Measurements from ENCODE around the gene ZNF23.
"Not testable (repeated sequence)": the region's sequence is repeated elsewhere in the genome, so short reads cannot be mapped to it uniquely, and the experiment has no call there.

Gene ZNF23

DNA sequence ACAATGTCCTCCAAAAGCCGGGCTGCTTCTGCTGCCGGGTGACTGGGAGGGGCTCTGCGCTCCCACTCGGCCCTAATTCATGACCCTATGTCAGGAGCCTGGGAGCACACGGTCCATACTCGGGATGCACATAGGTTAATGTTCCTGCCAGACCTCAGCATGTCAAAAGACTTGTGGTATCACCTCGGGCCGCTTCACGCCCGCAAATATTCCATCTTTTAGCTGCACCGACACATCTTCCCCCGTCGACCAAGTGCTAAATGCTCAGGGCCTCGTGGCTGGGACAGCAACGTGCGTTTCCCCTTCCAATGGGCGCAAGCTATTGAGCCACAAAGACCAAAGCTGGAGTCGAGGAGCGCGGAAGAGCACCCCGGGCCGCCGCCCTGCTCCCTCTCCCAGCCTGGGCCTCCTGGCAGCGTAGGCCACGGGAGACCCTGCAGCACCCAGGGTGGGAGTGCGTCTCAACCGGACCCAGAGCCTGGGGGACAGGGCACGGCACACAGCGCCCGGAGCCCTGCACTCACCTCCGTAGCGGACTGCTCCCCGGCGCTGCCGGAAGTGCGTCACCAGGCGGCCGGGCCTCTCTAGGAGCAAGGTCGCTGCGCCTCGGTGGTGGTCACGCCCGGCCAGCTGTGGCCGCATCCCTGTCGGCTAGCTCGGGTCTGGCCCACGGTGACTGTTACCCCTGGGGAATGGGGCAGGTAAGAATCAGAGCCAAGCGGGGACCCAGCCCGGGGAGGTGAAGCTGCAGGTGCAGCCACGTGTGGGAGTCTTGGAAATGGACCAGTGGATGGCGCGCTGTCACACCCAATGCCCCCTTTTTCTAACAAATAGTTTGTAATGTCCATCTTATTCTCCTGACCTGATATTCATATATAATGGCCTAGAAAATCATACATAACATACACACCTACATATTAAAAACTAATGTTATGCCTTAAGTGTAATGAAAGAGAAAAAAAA is at the start of gene ZNF23:
ZNF23 (minus strand) TSS at position 562 of the 963 bp plus-strand sequence. CDS start 5,451 bp downstream, outside the sequence.
- TF ChIP-seq, protein P1, sequence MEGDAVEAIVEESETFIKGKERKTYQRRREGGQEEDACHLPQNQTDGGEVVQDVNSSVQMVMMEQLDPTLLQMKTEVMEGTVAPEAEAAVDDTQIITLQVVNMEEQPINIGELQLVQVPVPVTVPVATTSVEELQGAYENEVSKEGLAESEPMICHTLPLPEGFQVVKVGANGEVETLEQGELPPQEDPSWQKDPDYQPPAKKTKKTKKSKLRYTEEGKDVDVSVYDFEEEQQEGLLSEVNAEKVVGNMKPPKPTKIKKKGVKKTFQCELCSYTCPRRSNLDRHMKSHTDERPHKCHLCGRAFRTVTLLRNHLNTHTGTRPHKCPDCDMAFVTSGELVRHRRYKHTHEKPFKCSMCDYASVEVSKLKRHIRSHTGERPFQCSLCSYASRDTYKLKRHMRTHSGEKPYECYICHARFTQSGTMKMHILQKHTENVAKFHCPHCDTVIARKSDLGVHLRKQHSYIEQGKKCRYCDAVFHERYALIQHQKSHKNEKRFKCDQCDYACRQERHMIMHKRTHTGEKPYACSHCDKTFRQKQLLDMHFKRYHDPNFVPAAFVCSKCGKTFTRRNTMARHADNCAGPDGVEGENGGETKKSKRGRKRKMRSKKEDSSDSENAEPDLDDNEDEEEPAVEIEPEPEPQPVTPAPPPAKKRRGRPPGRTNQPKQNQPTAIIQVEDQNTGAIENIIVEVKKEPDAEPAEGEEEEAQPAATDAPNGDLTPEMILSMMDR (IDR thresholded peaks at IDR 0.05; ENCODE audit: low read depth, low read length, missing control alignments), result peak; percentile 22
- DNase-seq (ENCODE audit: low read depth), result peak; percentile 33
- peak within 1 kb of the TSS; percentile 100 for H3K4me3 ChIP-seq (ENCODE audit: low read depth, low read length)

DNA sequence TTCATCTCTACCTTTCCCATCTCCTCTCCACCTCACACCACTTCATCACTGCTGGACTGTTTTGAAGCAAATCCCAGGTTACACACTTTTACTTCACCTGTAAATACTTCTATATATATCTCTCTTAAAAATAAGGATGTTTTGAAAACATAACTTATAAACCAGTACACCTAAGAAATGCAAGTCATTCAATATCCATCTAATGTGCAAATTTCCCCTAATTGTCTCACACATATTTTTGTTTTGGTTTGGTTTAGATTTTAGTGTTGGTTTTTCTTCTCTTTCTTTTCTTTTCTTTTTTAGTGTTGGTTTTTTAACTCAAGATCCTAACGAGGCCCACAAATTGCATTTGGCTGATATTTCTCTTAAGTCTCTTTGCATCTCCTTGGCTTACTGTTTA is 45.0 kb upstream of the ZNF23 start:
- TF ChIP-seq, protein P1 (IDR thresholded peaks at IDR 0.05; ENCODE audit: low read depth, low read length, missing control alignments), result no peak
- DNase-seq (ENCODE audit: low read depth), result no peak
- H3K4me3 ChIP-seq (ENCODE audit: low read depth, low read length), result no peak overlapping the region

DNA sequence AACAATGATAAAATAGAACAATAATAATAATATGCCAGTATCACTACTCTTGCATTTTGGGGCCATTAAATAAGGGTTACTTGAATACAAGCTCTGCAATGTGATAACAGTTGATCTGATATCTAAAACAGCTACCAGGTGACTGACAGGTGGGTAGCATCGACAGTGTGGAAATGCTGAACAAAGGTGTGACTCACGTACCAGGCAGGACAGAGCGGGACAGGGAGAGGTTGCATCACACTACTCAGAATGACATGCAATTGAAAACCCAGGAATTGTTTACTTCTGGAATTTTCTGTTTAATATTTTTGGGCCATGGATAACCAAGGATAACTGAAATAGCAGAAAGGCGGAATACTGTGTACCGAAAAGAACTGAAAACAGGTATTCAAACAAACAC is 42.9 kb upstream of the ZNF23 start:
- TF ChIP-seq, protein P1 (IDR thresholded peaks at IDR 0.05; ENCODE audit: low read depth, low read length, missing control alignments), result no peak
- H3K4me3 ChIP-seq (ENCODE audit: low read depth, low read length), result no peak overlapping the region
- no peak for DNase-seq (ENCODE audit: low read depth)

DNA sequence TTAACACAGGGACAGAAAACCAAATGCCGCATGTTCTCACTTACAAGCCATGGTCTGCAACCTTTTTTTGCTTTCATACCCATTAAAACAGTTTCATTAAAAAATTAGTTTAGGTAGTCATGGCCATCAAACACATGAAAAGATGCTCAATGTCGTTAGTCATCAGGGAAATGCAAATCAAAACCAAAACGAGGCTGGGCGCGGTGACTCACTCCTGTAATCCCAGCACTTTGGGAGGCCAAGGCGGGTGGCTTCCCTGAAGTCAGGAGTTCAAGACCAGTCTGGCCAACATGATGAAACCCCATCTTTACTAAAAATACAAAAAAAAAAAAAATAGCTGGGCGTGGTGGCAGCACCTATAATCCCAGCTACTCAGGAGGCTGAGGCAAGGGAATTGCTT is 42.0 kb upstream of the ZNF23 start:
- H3K4me3 ChIP-seq (ENCODE audit: low read depth, low read length); DNase-seq (ENCODE audit: low read depth): not testable (repeated sequence)

DNA sequence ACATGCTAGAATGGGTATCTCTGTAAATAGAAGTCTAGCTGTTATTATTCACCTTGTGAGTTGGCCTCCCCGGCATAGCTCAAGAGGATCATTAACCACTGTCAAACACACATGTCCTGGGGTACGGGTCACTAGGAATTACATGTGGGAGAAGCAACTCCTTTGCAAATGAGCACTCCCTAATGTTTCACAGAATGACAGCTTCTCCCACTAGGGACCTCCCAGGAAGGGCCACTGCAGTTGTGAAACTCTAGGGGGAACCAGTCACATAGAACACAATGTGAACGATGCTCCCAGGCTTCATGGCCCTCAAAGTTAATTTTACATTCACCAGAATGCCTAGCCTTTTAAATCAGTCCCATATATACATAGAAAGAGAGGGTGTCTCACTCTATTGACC is 39.5 kb upstream of the ZNF23 start:
- H3K4me3 ChIP-seq (ENCODE audit: low read depth, low read length), result no peak overlapping the region
- DNase-seq (ENCODE audit: low read depth), result no peak
- TF ChIP-seq, protein P1 (IDR thresholded peaks at IDR 0.05; ENCODE audit: low read depth, low read length, missing control alignments), result peak; percentile 29

DNA sequence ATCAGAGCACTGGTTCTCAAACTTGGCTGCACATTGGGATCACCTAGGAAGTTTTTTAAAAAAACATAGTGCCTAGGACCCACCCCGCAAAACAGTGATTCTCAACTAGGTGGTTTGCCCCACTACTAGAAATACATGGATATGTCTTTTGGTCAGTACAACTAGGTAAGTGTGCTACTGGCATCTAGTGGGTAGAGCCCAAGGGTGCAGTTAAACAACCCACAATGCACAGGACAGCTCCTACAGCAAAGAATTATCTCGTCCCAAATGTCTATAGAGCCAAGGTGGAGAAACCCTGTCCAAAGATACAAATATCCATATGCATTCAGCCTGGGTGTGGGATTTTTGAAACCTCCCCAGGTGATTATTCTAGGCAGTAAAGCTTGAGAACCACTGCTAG is 38.9 kb upstream of the ZNF23 start:
- TF ChIP-seq, protein P1 (IDR thresholded peaks at IDR 0.05; ENCODE audit: low read depth, low read length, missing control alignments), result no peak
- no peak for DNase-seq (ENCODE audit: low read depth)
- no peak overlapping the region for H3K4me3 ChIP-seq (ENCODE audit: low read depth, low read length)

DNA sequence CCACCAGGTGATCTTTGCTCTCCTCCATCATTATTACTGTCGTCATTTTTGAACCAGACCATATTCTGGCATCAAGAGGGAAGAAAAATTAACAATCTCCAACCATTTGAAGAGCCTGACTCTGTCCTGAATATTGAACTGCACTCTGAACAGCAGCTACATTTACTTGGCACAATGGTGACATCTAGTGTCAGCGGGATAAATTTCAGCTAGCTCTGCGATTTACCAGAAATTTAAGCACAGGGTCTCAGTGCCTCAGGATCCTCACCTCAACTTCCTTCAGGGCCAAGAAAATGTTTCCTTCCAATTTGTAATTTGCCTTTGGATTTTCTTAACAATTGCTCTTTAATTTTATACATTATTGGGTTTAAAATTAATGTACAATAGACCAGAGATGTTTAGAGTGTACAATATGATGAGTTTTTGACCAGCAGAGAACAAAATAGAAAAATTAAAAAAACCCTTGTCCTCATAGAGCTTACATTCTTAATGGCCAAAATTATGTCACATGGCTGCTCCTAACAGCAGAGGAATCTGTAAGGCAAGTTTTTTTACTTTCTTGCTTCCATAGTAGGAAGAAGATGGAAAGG is 37.8 kb upstream of the ZNF23 start:
- no peak overlapping the region for H3K4me3 ChIP-seq (ENCODE audit: low read depth, low read length)
- peak; percentile 45 for DNase-seq (ENCODE audit: low read depth)
- TF ChIP-seq, protein P1 (IDR thresholded peaks at IDR 0.05; ENCODE audit: low read depth, low read length, missing control alignments), result peak; percentile 66

All from GM12864 (cell line).